Chondrocyte (in vitro differentiated cells): ENCODE measurements around the gene CACNA1C. TPM values are rescaled to one million over a fixed set of nuclear protein-coding genes. Genes with fewer than 3 reads are reported as not detected.

ENCODE experiments used
- DNase-seq: peaks from one replicate; pipeline ENCODE4 v3.0.0; 2021; ENCODE audit warnings: mixed read lengths, low spot score
- H3K27ac Mint-ChIP-seq: one replicate; pipeline ENCODE4 v1.8.0; 2021; ENCODE audit warnings: mild to moderate bottlenecking, moderate library complexity, mixed read lengths; ENCODE audit not compliant: unreplicated experiment
- H3K27me3 Mint-ChIP-seq: 2 replicates; pipeline ENCODE4 v1.8.0; 2021; ENCODE audit warnings: low read depth, mixed read lengths
- H3K36me3 Mint-ChIP-seq: 2 replicates; pipeline ENCODE4 v1.8.0; 2021; ENCODE audit warnings: low read depth, mixed read lengths
- H3K4me1 Mint-ChIP-seq: 2 replicates; pipeline ENCODE4 v1.8.0; 2021; ENCODE audit warnings: low read depth, mild to moderate bottlenecking, mixed read lengths
- H3K4me3 Mint-ChIP-seq: one replicate; pipeline ENCODE4 v1.8.0; 2021; ENCODE audit warnings: mild to moderate bottlenecking, moderate library complexity, mixed read lengths; ENCODE audit not compliant: unreplicated experiment
- H3K9me3 Mint-ChIP-seq: 2 replicates; pipeline ENCODE4 v1.8.0; 2021; ENCODE audit warnings: low read depth, mixed read lengths
- total RNA-seq: library from RNA; stranded (reverse); gene quantifications from 3 replicates; pipeline ENCODE4 v1.2.1, GENCODE V29; 2021
- TF ChIP-seq, protein P1 (sequence below): fragments of 200-600 bp; sonication (generic); IDR thresholded peaks from 2 replicates; pipeline ENCODE4 v1.5.0; 2021; ENCODE audit warnings: antibody characterized with exemption, mild to moderate bottlenecking, moderate library complexity

CACNA1C gene
- total RNA-seq, 1 donor from 2014 or later, result 27.0 TPM

DNA sequence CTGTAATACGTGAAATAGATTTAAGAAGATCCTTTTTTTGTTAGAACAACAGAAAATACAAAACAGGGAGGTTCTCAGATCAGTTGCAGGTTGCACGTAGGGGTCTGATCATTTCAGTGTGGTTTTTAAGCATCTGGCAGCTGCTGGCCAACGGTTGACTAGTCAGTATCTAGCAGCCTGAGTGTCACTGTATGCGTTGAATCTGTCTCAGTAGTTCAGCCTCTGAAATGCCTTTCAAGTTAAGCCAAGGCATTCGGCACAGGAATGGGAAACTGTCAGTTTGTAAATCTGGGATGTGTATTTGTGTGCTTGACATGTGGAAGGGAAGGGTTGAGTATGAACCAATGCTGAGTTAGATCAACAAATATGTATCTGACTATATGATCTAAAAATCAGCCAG, 165.9 kb downstream of the CACNA1C start:
- H3K36me3 Mint-ChIP-seq, result peaks cover 9% of the 10 kb centered on the region
- no peak overlapping the region for H3K27ac Mint-ChIP-seq
- TF ChIP-seq, protein P1, sequence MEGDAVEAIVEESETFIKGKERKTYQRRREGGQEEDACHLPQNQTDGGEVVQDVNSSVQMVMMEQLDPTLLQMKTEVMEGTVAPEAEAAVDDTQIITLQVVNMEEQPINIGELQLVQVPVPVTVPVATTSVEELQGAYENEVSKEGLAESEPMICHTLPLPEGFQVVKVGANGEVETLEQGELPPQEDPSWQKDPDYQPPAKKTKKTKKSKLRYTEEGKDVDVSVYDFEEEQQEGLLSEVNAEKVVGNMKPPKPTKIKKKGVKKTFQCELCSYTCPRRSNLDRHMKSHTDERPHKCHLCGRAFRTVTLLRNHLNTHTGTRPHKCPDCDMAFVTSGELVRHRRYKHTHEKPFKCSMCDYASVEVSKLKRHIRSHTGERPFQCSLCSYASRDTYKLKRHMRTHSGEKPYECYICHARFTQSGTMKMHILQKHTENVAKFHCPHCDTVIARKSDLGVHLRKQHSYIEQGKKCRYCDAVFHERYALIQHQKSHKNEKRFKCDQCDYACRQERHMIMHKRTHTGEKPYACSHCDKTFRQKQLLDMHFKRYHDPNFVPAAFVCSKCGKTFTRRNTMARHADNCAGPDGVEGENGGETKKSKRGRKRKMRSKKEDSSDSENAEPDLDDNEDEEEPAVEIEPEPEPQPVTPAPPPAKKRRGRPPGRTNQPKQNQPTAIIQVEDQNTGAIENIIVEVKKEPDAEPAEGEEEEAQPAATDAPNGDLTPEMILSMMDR, result no peak
- peaks cover under 1% of the 10 kb centered on the region for H3K4me1 Mint-ChIP-seq
- H3K4me3 Mint-ChIP-seq, result no peak overlapping the region
- H3K9me3 Mint-ChIP-seq, result no peaks in the 10 kb centered on the region
- no peak for DNase-seq
- H3K27me3 Mint-ChIP-seq, result no peaks in the 10 kb centered on the region

DNA sequence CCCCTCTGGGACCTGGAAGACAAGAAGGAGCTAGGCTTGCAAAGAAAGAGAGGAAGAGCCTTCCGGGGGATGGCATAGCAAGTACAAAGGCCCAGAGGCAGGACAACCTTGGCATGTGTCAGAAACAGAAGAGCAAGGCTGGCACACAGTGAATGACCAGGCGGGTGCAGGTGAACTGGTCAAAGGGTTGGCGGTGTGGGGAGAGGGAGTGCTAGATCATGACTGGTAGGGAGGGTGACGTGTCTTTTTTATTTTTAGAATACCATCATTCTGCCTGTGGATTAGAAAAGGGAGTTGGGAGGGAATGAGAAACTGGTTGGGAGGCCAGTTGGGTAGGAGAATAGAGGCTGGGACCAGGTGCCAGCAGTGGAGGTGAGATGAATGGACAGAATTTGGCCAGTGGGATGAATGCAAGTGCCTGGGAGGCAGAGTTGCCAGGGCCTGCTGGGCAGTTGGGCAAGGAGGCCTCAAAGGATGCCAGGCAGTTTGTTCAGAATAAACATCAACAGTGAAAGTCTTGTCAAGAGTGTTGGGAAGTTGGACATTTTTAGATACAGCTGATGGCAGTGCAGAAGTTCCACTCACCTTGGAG, 168.3 kb downstream of the CACNA1C start:
- TF ChIP-seq, protein P1, result no peak
- DNase-seq, result no peak
- H3K4me1 Mint-ChIP-seq, result no peaks in the 10 kb centered on the region
- no peaks in the 10 kb centered on the region for H3K27me3 Mint-ChIP-seq
- no peak overlapping the region for H3K27ac Mint-ChIP-seq
- no peaks in the 10 kb centered on the region for H3K9me3 Mint-ChIP-seq
- peaks cover 4% of the 10 kb centered on the region for H3K36me3 Mint-ChIP-seq
- H3K4me3 Mint-ChIP-seq, result no peak overlapping the region

DNA sequence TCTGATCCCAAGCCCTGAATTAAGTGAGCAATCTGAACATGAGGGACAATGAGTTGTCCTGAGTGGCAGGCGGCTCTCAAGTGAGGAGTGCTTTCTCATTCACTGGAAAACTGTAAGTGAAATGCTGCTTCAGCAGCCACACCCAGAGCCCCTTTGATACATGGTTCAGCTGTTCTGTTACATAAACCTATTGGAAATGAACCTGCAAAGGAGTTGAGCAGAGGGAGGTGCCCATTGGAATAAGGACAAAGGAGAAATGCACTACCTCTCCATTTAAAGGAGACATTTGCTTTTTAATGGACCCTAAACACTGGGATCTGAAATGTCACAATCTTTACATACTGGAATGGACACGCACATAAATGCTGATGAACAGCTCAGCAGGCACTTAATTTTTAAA, 169.9 kb downstream of the CACNA1C start:
- H3K27me3 Mint-ChIP-seq, result no peaks in the 10 kb centered on the region
- H3K4me3 Mint-ChIP-seq, result no peak overlapping the region
- TF ChIP-seq, protein P1, result no peak
- peaks cover 2% of the 10 kb centered on the region for H3K36me3 Mint-ChIP-seq
- H3K27ac Mint-ChIP-seq, result no peak overlapping the region
- no peak for DNase-seq
- H3K4me1 Mint-ChIP-seq, result no peaks in the 10 kb centered on the region
- no peaks in the 10 kb centered on the region for H3K9me3 Mint-ChIP-seq

DNA sequence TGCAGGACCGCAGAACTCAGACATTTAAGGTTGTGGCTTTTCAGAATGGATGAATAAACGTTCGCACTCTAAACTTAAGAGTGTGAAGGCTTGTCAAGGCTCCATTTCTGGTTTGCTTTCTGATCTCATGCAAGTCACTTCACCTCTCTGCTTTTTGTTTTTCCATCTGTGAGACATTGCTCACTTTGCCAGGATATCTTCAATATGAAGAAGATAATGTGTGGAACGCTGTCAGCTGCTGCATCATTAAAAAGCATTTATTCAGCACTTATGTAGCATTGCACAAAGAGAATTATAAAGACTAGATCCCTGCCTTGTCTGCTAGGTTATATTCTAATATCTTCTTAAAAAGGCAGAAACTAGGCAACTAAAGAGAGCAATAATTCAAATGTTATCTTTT, 172.2 kb downstream of the CACNA1C start:
- Mint-ChIP-seq H3K27me3 (no peaks in the 10 kb centered on the region), H3K36me3 (peaks cover 6% of the 10 kb centered on the region), H3K27ac (no peak overlapping the region), H3K9me3 (no peaks in the 10 kb centered on the region), H3K4me1 (no peaks in the 10 kb centered on the region), H3K4me3 (no peak overlapping the region)
- no peak for DNase-seq
- TF ChIP-seq, protein P1, result no peak

DNA sequence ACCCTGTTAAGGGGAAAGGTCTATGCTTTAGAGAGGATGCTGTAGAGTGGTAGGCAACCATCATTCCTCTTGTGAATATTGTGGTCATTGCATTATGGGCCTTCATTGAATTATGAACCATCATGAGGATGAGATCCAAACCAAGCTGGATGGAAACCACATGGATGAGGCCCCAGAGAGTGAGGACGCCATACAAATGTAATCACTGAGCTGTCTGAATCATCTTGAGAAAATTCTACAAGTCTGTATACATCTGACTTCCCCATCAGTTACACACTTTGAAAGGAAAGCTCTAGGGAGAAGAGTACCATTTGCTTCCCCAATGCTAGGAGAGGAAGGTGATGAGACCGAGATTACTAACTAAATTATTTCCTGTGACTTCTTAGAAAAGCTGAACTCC, 172.9 kb downstream of the CACNA1C start:
- TF ChIP-seq, protein P1, result no peak
- Mint-ChIP-seq H3K4me3 (no peak overlapping the region), H3K9me3 (no peaks in the 10 kb centered on the region), H3K36me3 (peaks cover 4% of the 10 kb centered on the region), H3K27ac (no peak overlapping the region), H3K4me1 (no peaks in the 10 kb centered on the region), H3K27me3 (no peaks in the 10 kb centered on the region)
- no peak for DNase-seq
